Adrenal gland (tissue), 9 donors: Measurements from ENCODE around the gene LOC128125822.
"Not testable (repeated sequence)": the region's sequence is repeated elsewhere in the genome, so short reads cannot be mapped to it uniquely, and the experiment has no call there.

Experiments used
- DNase-seq, 7 donors: peaks; one replicate each; pipeline ENCODE4 v3.0.0-alpha.2; 2019 to 2020
- H3K27ac ChIP-seq, 5 donors: fragments of 200-600 bp; sonication (generic) in 4 of 5; 1 replicate in 3 of 5; 2 replicates in 2 of 5; pipeline versions ENCODE4 v1.5.1 to v1.8.0; 2016 to 2020; ENCODE audit warnings: mild to moderate bottlenecking in 1 of 5
- H3K27me3 ChIP-seq: fragments of 200-600 bp; 2 replicates; pipeline ENCODE4 v1.8.0; 2021
- H3K36me3 ChIP-seq, 2 donors: fragments of 200-600 bp; replicated peaks in 1 of 2; 1 replicate in 1 of 2; 2 replicates in 1 of 2; pipeline versions ENCODE4 v1.5.1 to v1.8.0; 2018 to 2022
- H3K4me1 ChIP-seq, 2 donors: fragments of 200-600 bp; replicated peaks in 1 of 2; 1 replicate in 1 of 2; 2 replicates in 1 of 2; pipeline versions ENCODE4 v1.5.1 to v1.8.0; 2018 to 2021
- H3K4me3 ChIP-seq, 4 donors: fragments of 200-600 bp; sonication (generic) in 3 of 4; one replicate each; pipeline ENCODE4 v1.5.1; 2016 to 2018
- H3K9me3 ChIP-seq, 3 donors: fragments of 200-600 bp; sonication (generic) in 1 of 3; replicated peaks in 1 of 3; 1 replicate in 2 of 3; 2 replicates in 1 of 3; pipeline versions ENCODE4 v1.5.1 to v1.8.0; 2016 to 2021
- POLR2A ChIP-seq, 2 donors: fragments of 450-650 bp; IDR thresholded peaks; one replicate each; pipeline ENCODE4 v1.6.1; 2017; ENCODE audit warnings: antibody characterized with exemption in 2 of 2, mild to moderate bottlenecking in 2 of 2, moderate library complexity in 1 of 2
- WGBS, 4 donors: extraction: QIAGEN DNeasy Blood & Tissue Kit in 2 of 4; methylation state at CpG; one replicate each; pipeline versions ENCODE4 v1.1.5 to v1.1.7; 2013 to 2017; 5-methylcytosine and 5-hydroxymethylcytosine counted together
- intact Hi-C, 2 donors: fragments of 100-400 bp; cut with DNase I; formaldehyde crosslinking; loops; one replicate each; pipeline versions ENCODE4 v1.14.1 to v1.15.0; 2022 to 2023
- TF ChIP-seq, protein P1 (sequence below), 6 experiments: fragments of 450-650 bp in 4 of 6; fragments of 200-600 bp in 2 of 6; sonication (generic) in 1 of 6; IDR thresholded peaks; 1 replicate in 5 of 6; 2 replicates in 1 of 6; pipeline versions ENCODE4 v1.5.1 to v1.8.0; 2016 to 2021; ENCODE audit warnings: antibody characterized with exemption in 6 of 6, mild to moderate bottlenecking in 2 of 6, moderate library complexity in 1 of 6
- donor health status: healthy with polysubstance abuse.
- donor health status: Bipolar disorder and iron deficiency.
- donor health status: DM: yes; HTN: yes; CAD: no.
- donor health status: DM: no; HTN: no; CAD: no.
- donor health status: DM: no; HTN: no; CAD: no.

Gene LOC128125822

GRCh38 chr6:63572044-63572746, at the start of gene LOC128125822, which contains the start of gene PTP4A1:
Gene LOC128125822 (plus strand): TSS chr6:63572480.
Gene PTP4A1 (plus strand): TSS chr6:63572480. CDS start chr6:63576881, 4,401 bp downstream.
- Histone ChIP-seq H3K36me3 (peaks cover 0 to 9% of the 10 kb centered on the region in 2 donors), H3K4me1 (peaks cover 8 to 42% of the 10 kb centered on the region in 2 donors), H3K9me3 (no peaks in the 10 kb centered on the region), H3K4me3 (peak within 1 kb of the TSS; percentile 83 to 93 (median 86)), H3K27me3 (no peaks in the 10 kb centered on the region), H3K27ac (peak within 1 kb of the TSS; percentile 99 to 100 (median 99))
- TF ChIP-seq POLR2A (IDR thresholded peaks at IDR 0.05): peak; percentile 99 to 100
- TF ChIP-seq, protein P1, sequence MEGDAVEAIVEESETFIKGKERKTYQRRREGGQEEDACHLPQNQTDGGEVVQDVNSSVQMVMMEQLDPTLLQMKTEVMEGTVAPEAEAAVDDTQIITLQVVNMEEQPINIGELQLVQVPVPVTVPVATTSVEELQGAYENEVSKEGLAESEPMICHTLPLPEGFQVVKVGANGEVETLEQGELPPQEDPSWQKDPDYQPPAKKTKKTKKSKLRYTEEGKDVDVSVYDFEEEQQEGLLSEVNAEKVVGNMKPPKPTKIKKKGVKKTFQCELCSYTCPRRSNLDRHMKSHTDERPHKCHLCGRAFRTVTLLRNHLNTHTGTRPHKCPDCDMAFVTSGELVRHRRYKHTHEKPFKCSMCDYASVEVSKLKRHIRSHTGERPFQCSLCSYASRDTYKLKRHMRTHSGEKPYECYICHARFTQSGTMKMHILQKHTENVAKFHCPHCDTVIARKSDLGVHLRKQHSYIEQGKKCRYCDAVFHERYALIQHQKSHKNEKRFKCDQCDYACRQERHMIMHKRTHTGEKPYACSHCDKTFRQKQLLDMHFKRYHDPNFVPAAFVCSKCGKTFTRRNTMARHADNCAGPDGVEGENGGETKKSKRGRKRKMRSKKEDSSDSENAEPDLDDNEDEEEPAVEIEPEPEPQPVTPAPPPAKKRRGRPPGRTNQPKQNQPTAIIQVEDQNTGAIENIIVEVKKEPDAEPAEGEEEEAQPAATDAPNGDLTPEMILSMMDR (IDR thresholded peaks at IDR 0.05): peak in 1 of 6 experiments; percentile 4
- intact Hi-C loops: loop anchor here in 1 of 2 donors (10.0 kb wide), 1 partner anchor 217 kb away; no protein-coding TSS in a partner anchor
- WGBS, 4 donors: 0% methylated on average over 12 to 73 of the region's 73 CpGs
- peak; percentile 97 to 99 (median 98) for DNase-seq

DNA sequence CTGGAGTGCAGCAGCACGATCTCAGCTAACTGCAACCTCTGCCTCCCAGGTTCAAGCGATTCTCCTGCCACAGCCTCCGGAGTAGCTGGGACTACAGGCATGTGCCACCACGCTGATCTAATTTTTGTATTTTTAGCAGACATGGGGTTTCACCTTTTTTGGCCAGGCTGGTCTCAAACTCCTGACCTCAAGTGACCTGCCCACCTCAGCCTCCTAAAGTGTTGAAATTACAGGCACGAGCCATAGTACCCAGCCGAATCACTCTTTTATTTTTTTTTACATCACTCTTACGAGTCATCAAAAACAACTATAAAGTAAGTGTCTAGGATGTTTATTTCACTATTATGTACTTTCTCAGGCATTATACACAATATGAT, 49.4 kb upstream of the LOC128125822 start:
- H3K36me3 ChIP-seq, H3K4me3 ChIP-seq, DNase-seq, H3K27ac ChIP-seq, H3K9me3 ChIP-seq, intact Hi-C loops, H3K27me3 ChIP-seq, H3K4me1 ChIP-seq: not testable (repeated sequence)
- 88 to 95% (median 91%) methylated on average over 7 of the region's 7 CpGs for WGBS, 4 donors

GRCh38 chr6:63523630-63524029, 48.6 kb upstream of the LOC128125822 start:
- Histone ChIP-seq H3K4me1 (peaks cover 0 to 7% of the 10 kb centered on the region in 2 donors), H3K9me3 (no peaks in the 10 kb centered on the region), H3K4me3 (no peak overlapping the region), H3K27me3 (no peaks in the 10 kb centered on the region), H3K36me3 (no peaks in the 10 kb centered on the region), H3K27ac (no peak overlapping the region)
- DNase-seq: no peak
- TF ChIP-seq, protein P1 (IDR thresholded peaks at IDR 0.05): no peak
- no peak for TF ChIP-seq POLR2A (IDR thresholded peaks at IDR 0.05)
- 95 to 97% (median 96%) methylated on average over 4 of the region's 4 CpGs for WGBS, 4 donors
- intact Hi-C loops: no loop called here

- no peaks in the 10 kb centered on the region for H3K36me3 ChIP-seq
- no peak for DNase-seq
- TF ChIP-seq, protein P1 (IDR thresholded peaks at IDR 0.05): no peak
- TF ChIP-seq POLR2A (IDR thresholded peaks at IDR 0.05): no peak
- intact Hi-C loops: no loop called here
- no peak overlapping the region for H3K27ac ChIP-seq
- no peaks in the 10 kb centered on the region for H3K27me3 ChIP-seq
- no peak overlapping the region for H3K4me3 ChIP-seq
- H3K9me3 ChIP-seq: no peaks in the 10 kb centered on the region
- peaks cover 0 to 14% of the 10 kb centered on the region in 2 donors for H3K4me1 ChIP-seq
- 81 to 84% (median 83%) methylated on average over 7 of the region's 7 CpGs for WGBS, 4 donors
Observed at GRCh38 chr6:63525186-63525878, 46.9 kb upstream of the LOC128125822 start.
